SK-N-SH (cell line): Measurements from ENCODE around the gene KHNYN. TPM values are rescaled to one million over a fixed set of nuclear protein-coding genes. Genes with fewer than 3 reads are reported as not detected.

ENCODE experiments used
- CTCF ChIA-PET: fragments of 300-600, 350-600 bp; formaldehyde crosslinking; extraction: SDS; loops from one replicate; lab custom pipeline; 2021; lab: Yijun Ruan, JAX
- POLR2A ChIA-PET: fragments of 350-600 bp; sonication (Branson Sonifier 250); formaldehyde crosslinking; extraction: SDS; loops from one replicate; lab custom pipeline; 2020; ENCODE audit warnings: antibody characterized with exemption, inconsistent platforms; lab: Yijun Ruan, JAX
- DNase-seq: peaks from one replicate; pipeline ENCODE4 v3.0.0; 2012
- H2AFZ ChIP-seq: fragments of 200-600 bp; sonication (generic); 2 replicates; pipeline ENCODE4 v1.8.1; 2016; ENCODE audit warnings: antibody characterized with exemption, mild to moderate bottlenecking, low read depth
- H3F3A ChIP-seq: fragments of 200-600 bp; sonication (generic); replicated peaks from 2 replicates; pipeline ENCODE3; 2016; ENCODE audit warnings: antibody characterized with exemption, mild to moderate bottlenecking; ENCODE audit not compliant: insufficient read depth
- H3K27ac ChIP-seq, 2 experiments: fragments of 200-500 bp in 1 of 2; fragments of 200-600 bp in 1 of 2; sonication (Bioruptor generic) in 1 of 2; sonication (generic), shearing (Covaris generic) in 1 of 2; 2 replicates each; pipeline versions ENCODE4 v1.5.1 to v1.6.1; 2014 to 2016; ENCODE audit warnings: low read depth in 2 of 2, inconsistent platforms in 1 of 2, low read length in 1 of 2, mild to moderate bottlenecking in 1 of 2, mixed read lengths in 1 of 2
- H3K27me3 ChIP-seq: fragments of 200-600 bp; sonication (generic), shearing (Covaris generic); 2 replicates; pipeline ENCODE4 v1.6.1; 2016; ENCODE audit warnings: mixed run types; ENCODE audit not compliant: insufficient read depth
- H3K36me3 ChIP-seq, 2 experiments: fragments of 200-500 bp in 1 of 2; fragments of 200-600 bp in 1 of 2; sonication (Bioruptor generic) in 1 of 2; sonication (generic) in 1 of 2; replicated peaks in 1 of 2; 2 replicates each; pipeline versions ENCODE3 to v1.5.1; 2014 to 2016; ENCODE audit warnings: low read length in 1 of 2, mild to moderate bottlenecking in 1 of 2; ENCODE audit not compliant: insufficient read depth in 2 of 2, control insufficient read depth in 1 of 2
- H3K4me1 ChIP-seq, 2 experiments: fragments of 200-500 bp in 1 of 2; fragments of 200-600 bp in 1 of 2; sonication (Bioruptor generic) in 1 of 2; sonication (generic), shearing (Covaris generic) in 1 of 2; 2 replicates each; pipeline versions ENCODE4 v1.5.1 to v1.6.1; 2014 to 2016; ENCODE audit warnings: low read depth in 1 of 2, low read length in 1 of 2, mixed run types in 1 of 2; ENCODE audit not compliant: insufficient read depth in 2 of 2, control insufficient read depth in 1 of 2
- H3K4me2 ChIP-seq: fragments of 200-600 bp; sonication (generic), shearing (Covaris generic); 2 replicates; pipeline ENCODE4 v1.6.1; 2017; ENCODE audit warnings: mixed run types
- H3K4me3 ChIP-seq, 2 experiments: fragments of 200-500 bp in 1 of 2; fragments of 200-600 bp in 1 of 2; sonication (Bioruptor generic) in 1 of 2; sonication (generic), shearing (Covaris generic) in 1 of 2; 2 replicates each; pipeline versions ENCODE4 v1.5.1 to v1.8.1; 2014 to 2016; ENCODE audit warnings: low read depth in 2 of 2, inconsistent platforms in 1 of 2, low read length in 1 of 2, mild to moderate bottlenecking in 1 of 2, mixed read lengths in 1 of 2, moderate library complexity in 1 of 2
- H3K79me2 ChIP-seq: fragments of 200-600 bp; sonication (generic); 2 replicates; pipeline ENCODE4 v1.8.1; 2017; ENCODE audit warnings: mild to moderate bottlenecking; ENCODE audit not compliant: insufficient read depth
- H3K9ac ChIP-seq: fragments of 200-600 bp; sonication (generic); 2 replicates; pipeline ENCODE4 v1.6.1; 2017; ENCODE audit warnings: mixed run types
- H3K9me2 ChIP-seq: fragments of 200-600 bp; sonication (generic); 2 replicates; pipeline ENCODE4 v1.6.1; 2017; ENCODE audit warnings: mixed run types
- H3K9me3 ChIP-seq: fragments of 200-600 bp; sonication (generic); 2 replicates; pipeline ENCODE4 v1.6.1; 2017; ENCODE audit warnings: mixed run types, mild to moderate bottlenecking, moderate library complexity
- H4K20me1 ChIP-seq: fragments of 200-600 bp; sonication (generic); 2 replicates; pipeline ENCODE4 v1.6.1; 2017; ENCODE audit warnings: mild to moderate bottlenecking, mixed run types; ENCODE audit not compliant: insufficient read depth
- CHD2 ChIP-seq: fragments of 150-350 bp; IDR thresholded peaks from 2 replicates; pipeline ENCODE4 v1.6.1; 2018; ENCODE audit warnings: low read length; ENCODE audit not compliant: partially characterized antibody
- CTCF ChIP-seq: fragments of 200-600 bp; sonication (generic); IDR thresholded peaks from 2 replicates; pipeline ENCODE4 v1.6.1; 2017; ENCODE audit warnings: antibody characterized with exemption, mild to moderate bottlenecking, moderate library complexity
- EP300 ChIP-seq, 2 experiments: IDR thresholded peaks; 2 replicates each; pipeline versions ENCODE4 v1.4.0 to v1.6.1; 2012; ENCODE audit warnings: borderline replicate concordance in 1 of 2, low read depth in 1 of 2, low read length in 1 of 2
- EZH2phosphoT487 ChIP-seq: fragments of 200-600 bp; sonication (generic); IDR thresholded peaks from 2 replicates; pipeline ENCODE4 v1.6.1; 2017; ENCODE audit warnings: low read depth, mixed run types, mild to moderate bottlenecking, antibody characterized with exemption, moderate library complexity, borderline replicate concordance
- FOSL2 ChIP-seq: IDR thresholded peaks from 2 replicates; pipeline ENCODE4 v1.4.0; 2012; ENCODE audit warnings: low read depth, mild to moderate bottlenecking, moderate library complexity, borderline replicate concordance
- FOXJ3 ChIP-seq: sonication (generic); formaldehyde crosslinking; IDR thresholded peaks from 2 replicates; pipeline ENCODE4 v1.5.1; 2020; ENCODE audit warnings: mild to moderate bottlenecking, missing genetic modification reagents
- FOXM1 ChIP-seq: IDR thresholded peaks from 2 replicates; pipeline ENCODE4 v1.4.0; 2012; ENCODE audit warnings: low read depth, mild to moderate bottlenecking
- GABPA ChIP-seq: IDR thresholded peaks from 2 replicates; pipeline ENCODE4 v1.4.0; 2012; ENCODE audit warnings: low read depth, mild to moderate bottlenecking
- GATA2 ChIP-seq: sonication (generic); formaldehyde crosslinking; IDR thresholded peaks from 2 replicates; pipeline ENCODE4 v1.5.0; 2020; ENCODE audit warnings: mild to moderate bottlenecking, missing genetic modification reagents
- IRF3 ChIP-seq: fragments of 150-350 bp; IDR thresholded peaks from 2 replicates; pipeline ENCODE4 v1.6.1; 2016; ENCODE audit warnings: mild to moderate bottlenecking, low read depth, low read length
- MEF2A ChIP-seq: IDR thresholded peaks from 2 replicates; pipeline ENCODE4 v1.4.0; 2012; ENCODE audit warnings: low read depth, borderline replicate concordance
- NRF1 ChIP-seq: IDR thresholded peaks from 2 replicates; pipeline ENCODE4 v1.6.1; 2012; ENCODE audit warnings: low read depth, mild to moderate bottlenecking, low read length
- POLR2AphosphoS5 ChIP-seq: IDR thresholded peaks from 2 replicates; pipeline ENCODE4 v1.6.1; 2012; ENCODE audit warnings: low read depth, low read length
- RAD21 ChIP-seq: IDR thresholded peaks from 2 replicates; pipeline ENCODE4 v1.6.1; 2012; ENCODE audit warnings: mild to moderate bottlenecking, low read length
- REST ChIP-seq: IDR thresholded peaks from 2 replicates; pipeline ENCODE4 v1.6.1; 2012; ENCODE audit warnings: mild to moderate bottlenecking, low read depth, low read length, moderate library complexity
- RXRA ChIP-seq: IDR thresholded peaks from 2 replicates; pipeline ENCODE4 v1.4.0; 2012; ENCODE audit warnings: low read depth, mild to moderate bottlenecking, borderline replicate concordance
- SIN3A ChIP-seq: IDR thresholded peaks from 2 replicates; pipeline ENCODE4 v1.6.1; 2012; ENCODE audit warnings: low read depth, mild to moderate bottlenecking, low read length, moderate library complexity, borderline replicate concordance
- TAF1 ChIP-seq: IDR thresholded peaks from 2 replicates; pipeline ENCODE4 v1.6.1; 2012; ENCODE audit warnings: low read depth, mild to moderate bottlenecking, low read length, moderate library complexity, borderline replicate concordance
- TEAD4 ChIP-seq: IDR thresholded peaks from 2 replicates; pipeline ENCODE4 v1.4.0; 2012; ENCODE audit warnings: mild to moderate bottlenecking, borderline replicate concordance; ENCODE audit not compliant: insufficient read depth
- YY1 ChIP-seq: IDR thresholded peaks from 2 replicates; pipeline ENCODE4 v1.4.0; 2012; ENCODE audit warnings: low read depth, mild to moderate bottlenecking
- WGBS: methylation state at CpG from one replicate; pipeline ENCODE4 v1.1.6; 2017; ENCODE audit warnings: low lambda C conversion rate; 5-methylcytosine and 5-hydroxymethylcytosine counted together
- polyA plus RNA-seq, 3 experiments: library from polyadenylated mRNA; depleted of rRNA; stranded (reverse); fragments of >200 nt; gene quantifications; 2 replicates each; pipeline ENCODE4 v1.2.3, GENCODE V29; 2012

KHNYN gene
- polyA plus RNA-seq, 1 of the 3 experiments (the other 2 are of a cell fraction): 18.3 TPM

GRCh38 chr14:24408764-24409163 is 21.0 kb upstream of the KHNYN start:
- Histone ChIP-seq H3K36me3 (peaks cover 0 to 9% of the 10 kb centered on the region in 2 experiments), H4K20me1 (no peaks in the 10 kb centered on the region), H3K79me2 (no peaks in the 10 kb centered on the region), H3K9me2 (no peaks in the 10 kb centered on the region), H3K4me1 (no peaks in the 10 kb centered on the region), H2AFZ (no peak overlapping the region), H3K9me3 (no peaks in the 10 kb centered on the region), H3K27ac (no peak overlapping the region), H3K4me2 (no peak overlapping the region), H3K9ac (no peak overlapping the region), H3K4me3 (no peak overlapping the region), H3F3A (no peaks in the 10 kb centered on the region), H3K27me3 (no peaks in the 10 kb centered on the region)
- no peak for DNase-seq
- ChIA-PET CTCF (interaction anchor here (0.7 to 4.2 kb wide), 6 partner anchors 14 to 75 kb away, joined by 3 to 31 read pairs (median 10); no protein-coding TSS in a partner anchor), POLR2A (interaction anchor here (0.6 to 1.1 kb wide), 2 partner anchors 9 to 23 kb away, joined by 3 read pairs; no protein-coding TSS in a partner anchor)
- no peak for TF ChIP-seq TAF1
- 80% methylated on average over 1 of the region's 3 CpGs for WGBS

GRCh38 chr14:24409192-24409591 is 20.6 kb upstream of the KHNYN start:
- POLR2A ChIA-PET: interaction anchor here (0.6 to 1.1 kb wide), 2 partner anchors 10 to 22 kb away, joined by 3 read pairs; no protein-coding TSS in a partner anchor

More at GRCh38 chr14:24409192-24409591, 20.6 kb upstream of the KHNYN start:
- no peaks in the 10 kb centered on the region for H3K79me2 ChIP-seq
- H3K27me3 ChIP-seq: no peaks in the 10 kb centered on the region
- no peak overlapping the region for H3K4me2 ChIP-seq
- H3K9ac ChIP-seq: no peak overlapping the region
- no peak for DNase-seq
- 36% methylated on average over 3 of the region's 6 CpGs for WGBS
- H4K20me1 ChIP-seq: no peaks in the 10 kb centered on the region
- H3K9me3 ChIP-seq: no peaks in the 10 kb centered on the region
- peaks cover 0 to 10% of the 10 kb centered on the region in 2 experiments for H3K36me3 ChIP-seq
- no peak overlapping the region for H3K27ac ChIP-seq
- no peak overlapping the region for H3K4me3 ChIP-seq
- H3K9me2 ChIP-seq: no peaks in the 10 kb centered on the region
- H3K4me1 ChIP-seq: no peaks in the 10 kb centered on the region
- no peaks in the 10 kb centered on the region for H3F3A ChIP-seq
- CTCF ChIA-PET: interaction anchor here (0.7 to 4.2 kb wide), 6 partner anchors 15 to 75 kb away, joined by 3 to 31 read pairs (median 10); no protein-coding TSS in a partner anchor
- no peak for TF ChIP-seq POLR2AphosphoS5
- TF ChIP-seq EP300 (IDR thresholded peaks at IDR 0.05; ENCODE audit: borderline replicate concordance in 1 of 2, low read depth in 1 of 2, low read length in 1 of 2): no peak
- TF ChIP-seq RAD21: no peak
- no peak for TF ChIP-seq FOSL2
- TF ChIP-seq CTCF: no peak
- no peak for TF ChIP-seq MEF2A
- no peak for TF ChIP-seq SIN3A
- no peak for TF ChIP-seq FOXJ3 (CRISPR knock-in tag)
- no peak for TF ChIP-seq EZH2phosphoT487
- TF ChIP-seq CHD2: no peak
- TF ChIP-seq FOXM1: no peak
- TF ChIP-seq YY1: no peak
- no peak for TF ChIP-seq IRF3
- no peak for TF ChIP-seq RXRA
- no peak for TF ChIP-seq REST
- no peak for TF ChIP-seq GABPA
- TF ChIP-seq TEAD4: no peak
- TF ChIP-seq TAF1: no peak
- no peak for TF ChIP-seq GATA2
- no peak for TF ChIP-seq NRF1
- H2AFZ ChIP-seq: no peak overlapping the region
